HepG2 (cell line): ENCODE results near the gene SCYGR5. TPM values are rescaled to one million over a fixed set of nuclear protein-coding genes. Genes with fewer than 3 reads are reported as not detected.
A peak's percentile ranks its signal among the peaks of the same experiment; 100 is the strongest.

Experiments
- GATAD1 ChIP-seq: IDR thresholded peaks from 2 replicates; pipeline ENCODE4 v1.6.1; 2016; ENCODE audit warnings: missing genetic modification reagents, missing compliant biosample characterization
- HHEX ChIP-seq: IDR thresholded peaks from 2 replicates; pipeline ENCODE4 v1.6.1; 2016; ENCODE audit warnings: control low read depth
- HNF4A ChIP-seq: sonication (generic); formaldehyde crosslinking; IDR thresholded peaks from 2 replicates; pipeline ENCODE4 v1.4.0; 2020; ENCODE audit warnings: missing genetic modification reagents
- KDM4B ChIP-seq: sonication (generic); formaldehyde crosslinking; IDR thresholded peaks from 2 replicates; pipeline ENCODE4 v1.4.0; 2020; ENCODE audit warnings: missing genetic modification reagents
- MED1 ChIP-seq: sonication (generic); formaldehyde crosslinking; IDR thresholded peaks from 2 replicates; pipeline ENCODE4 v1.4.0; 2020; ENCODE audit warnings: missing genetic modification reagents
- RBFOX2 ChIP-seq: fragments of 200-400 bp; formaldehyde crosslinking; IDR thresholded peaks from 2 replicates; pipeline ENCODE4 v1.6.1; 2017; ENCODE audit warnings: low read depth, mild to moderate bottlenecking, low read length
- RFXAP ChIP-seq: sonication (generic); formaldehyde crosslinking; IDR thresholded peaks from 2 replicates; pipeline ENCODE4 v1.4.0; 2020; ENCODE audit warnings: missing genetic modification reagents, borderline replicate concordance
- RNF2 ChIP-seq: fragments of 450-650 bp; conservative IDR thresholded peaks from 2 replicates; pipeline ENCODE4 v1.6.1; 2016; ENCODE audit warnings: low read depth
- TAF15 ChIP-seq: fragments of 200-400 bp; formaldehyde crosslinking; IDR thresholded peaks from one replicate; pipeline ENCODE4 v1.6.1; 2018; ENCODE audit warnings: mild to moderate bottlenecking, low read depth, low read length; ENCODE audit not compliant: poor library complexity, severe bottlenecking
- ZNF138 ChIP-seq: sonication (generic); formaldehyde crosslinking; IDR thresholded peaks from 2 replicates; pipeline ENCODE4 v1.5.0; 2020; ENCODE audit warnings: mild to moderate bottlenecking, low read depth, missing genetic modification reagents
- ZNF333 ChIP-seq: sonication (generic); formaldehyde crosslinking; IDR thresholded peaks from 2 replicates; pipeline ENCODE4 v1.4.0; 2020; ENCODE audit warnings: mild to moderate bottlenecking, missing genetic modification reagents, borderline replicate concordance
- ZNF598 ChIP-seq: sonication (generic); formaldehyde crosslinking; IDR thresholded peaks from 2 replicates; pipeline ENCODE4 v1.5.1; 2020; ENCODE audit warnings: mild to moderate bottlenecking, missing genetic modification reagents, borderline replicate concordance
- polyA plus RNA-seq, 8 experiments: library from polyadenylated mRNA; depleted of rRNA in 3 of 8; stranded (reverse) in 7 of 8; unstranded in 1 of 8; fragments of >200 nt; fragmentation: Illumina TruSeq in 4 of 8; extraction: Trizol in 4 of 8; gene quantifications; 2 replicates each; pipeline versions ENCODE4 v1.2.1 to v1.2.3, GENCODE V29; 2011 to 2016; ENCODE audit warnings: low read depth in 4 of 8, missing spikeins in 1 of 8, mixed read lengths in 1 of 8; ENCODE audit not compliant: insufficient read depth in 1 of 8
- total RNA-seq, 5 experiments: library from RNA; depleted of rRNA; stranded (reverse); fragments of >200 nt; fragmentation: Illumina TruSeq; extraction: Trizol; gene quantifications; 2 replicates each; pipeline ENCODE4 v1.2.3, GENCODE V29; 2016; ENCODE audit warnings: low read depth in 1 of 5
- TF ChIP-seq, protein P1 (sequence below): sonication (generic); formaldehyde crosslinking; IDR thresholded peaks from 2 replicates; pipeline ENCODE4 v1.4.0; 2020; ENCODE audit warnings: missing genetic modification reagents
- TF ChIP-seq, protein P2 (sequence below): sonication (generic); IDR thresholded peaks from 2 replicates; pipeline ENCODE4 v1.6.1; 2016; ENCODE audit warnings: low read depth, borderline replicate concordance
- TF ChIP-seq, protein P3 (sequence below): sonication (generic); formaldehyde crosslinking; IDR thresholded peaks from 2 replicates; pipeline ENCODE4 v1.4.0; 2020; ENCODE audit warnings: missing genetic modification reagents
- TF ChIP-seq, protein P4 (sequence below): sonication (generic); formaldehyde crosslinking; IDR thresholded peaks from 2 replicates; pipeline ENCODE4 v1.4.0; 2020; ENCODE audit warnings: missing genetic modification reagents
- TF ChIP-seq, protein P5 (sequence below): sonication (generic); formaldehyde crosslinking; IDR thresholded peaks from 2 replicates; pipeline ENCODE4 v1.5.0; 2020; ENCODE audit warnings: missing genetic modification reagents

The SCYGR5 gene
- total and polyA plus RNA-seq, 2 of the 13 experiments (the other 11 are each of a cell fraction or from before 2014, with no cell fraction given) = not detected

DNA sequence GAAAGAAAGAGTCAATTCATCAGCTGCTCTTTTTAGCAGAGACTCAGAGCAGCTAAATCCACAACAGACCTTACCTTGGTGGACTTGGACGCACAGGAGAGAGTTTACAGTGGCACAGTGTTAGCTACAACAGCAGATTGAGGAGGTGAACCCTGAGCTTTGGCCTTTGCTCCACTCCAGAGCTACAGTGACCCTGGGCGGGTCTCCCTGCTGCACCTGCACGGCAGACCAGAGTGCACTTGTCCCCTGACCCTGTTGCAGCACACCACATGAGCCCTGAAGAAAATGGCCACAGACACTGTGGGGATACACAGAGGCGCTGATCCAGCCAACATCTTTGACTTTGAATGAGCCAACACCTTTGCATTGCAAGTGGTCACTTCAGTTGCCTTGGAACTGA, 40.3 kb downstream of the SCYGR5 start (continued):
- no peak for TF ChIP-seq ZNF333 (CRISPR knock-in tag)
- TF ChIP-seq, protein P1, sequence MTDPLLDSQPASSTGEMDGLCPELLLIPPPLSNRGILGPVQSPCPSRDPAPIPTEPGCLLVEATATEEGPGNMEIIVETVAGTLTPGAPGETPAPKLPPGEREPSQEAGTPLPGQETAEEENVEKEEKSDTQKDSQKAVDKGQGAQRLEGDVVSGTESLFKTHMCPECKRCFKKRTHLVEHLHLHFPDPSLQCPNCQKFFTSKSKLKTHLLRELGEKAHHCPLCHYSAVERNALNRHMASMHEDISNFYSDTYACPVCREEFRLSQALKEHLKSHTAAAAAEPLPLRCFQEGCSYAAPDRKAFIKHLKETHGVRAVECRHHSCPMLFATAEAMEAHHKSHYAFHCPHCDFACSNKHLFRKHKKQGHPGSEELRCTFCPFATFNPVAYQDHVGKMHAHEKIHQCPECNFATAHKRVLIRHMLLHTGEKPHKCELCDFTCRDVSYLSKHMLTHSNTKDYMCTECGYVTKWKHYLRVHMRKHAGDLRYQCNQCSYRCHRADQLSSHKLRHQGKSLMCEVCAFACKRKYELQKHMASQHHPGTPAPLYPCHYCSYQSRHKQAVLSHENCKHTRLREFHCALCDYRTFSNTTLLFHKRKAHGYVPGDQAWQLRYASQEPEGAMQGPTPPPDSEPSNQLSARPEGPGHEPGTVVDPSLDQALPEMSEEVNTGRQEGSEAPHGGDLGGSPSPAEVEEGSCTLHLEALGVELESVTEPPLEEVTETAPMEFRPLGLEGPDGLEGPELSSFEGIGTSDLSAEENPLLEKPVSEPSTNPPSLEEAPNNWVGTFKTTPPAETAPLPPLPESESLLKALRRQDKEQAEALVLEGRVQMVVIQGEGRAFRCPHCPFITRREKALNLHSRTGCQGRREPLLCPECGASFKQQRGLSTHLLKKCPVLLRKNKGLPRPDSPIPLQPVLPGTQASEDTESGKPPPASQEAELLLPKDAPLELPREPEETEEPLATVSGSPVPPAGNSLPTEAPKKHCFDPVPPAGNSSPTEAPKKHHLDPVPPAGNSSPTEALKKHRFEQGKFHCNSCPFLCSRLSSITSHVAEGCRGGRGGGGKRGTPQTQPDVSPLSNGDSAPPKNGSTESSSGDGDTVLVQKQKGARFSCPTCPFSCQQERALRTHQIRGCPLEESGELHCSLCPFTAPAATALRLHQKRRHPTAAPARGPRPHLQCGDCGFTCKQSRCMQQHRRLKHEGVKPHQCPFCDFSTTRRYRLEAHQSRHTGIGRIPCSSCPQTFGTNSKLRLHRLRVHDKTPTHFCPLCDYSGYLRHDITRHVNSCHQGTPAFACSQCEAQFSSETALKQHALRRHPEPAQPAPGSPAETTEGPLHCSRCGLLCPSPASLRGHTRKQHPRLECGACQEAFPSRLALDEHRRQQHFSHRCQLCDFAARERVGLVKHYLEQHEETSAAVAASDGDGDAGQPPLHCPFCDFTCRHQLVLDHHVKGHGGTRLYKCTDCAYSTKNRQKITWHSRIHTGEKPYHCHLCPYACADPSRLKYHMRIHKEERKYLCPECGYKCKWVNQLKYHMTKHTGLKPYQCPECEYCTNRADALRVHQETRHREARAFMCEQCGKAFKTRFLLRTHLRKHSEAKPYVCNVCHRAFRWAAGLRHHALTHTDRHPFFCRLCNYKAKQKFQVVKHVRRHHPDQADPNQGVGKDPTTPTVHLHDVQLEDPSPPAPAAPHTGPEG (CRISPR knock-in tag) = no peak
- no peak for TF ChIP-seq RBFOX2
- peak; percentile 48; the same call in 1 of the 2 replicates for TF ChIP-seq HHEX (CRISPR knock-in tag)
- no peak for TF ChIP-seq RNF2
- TF ChIP-seq, protein P2, sequence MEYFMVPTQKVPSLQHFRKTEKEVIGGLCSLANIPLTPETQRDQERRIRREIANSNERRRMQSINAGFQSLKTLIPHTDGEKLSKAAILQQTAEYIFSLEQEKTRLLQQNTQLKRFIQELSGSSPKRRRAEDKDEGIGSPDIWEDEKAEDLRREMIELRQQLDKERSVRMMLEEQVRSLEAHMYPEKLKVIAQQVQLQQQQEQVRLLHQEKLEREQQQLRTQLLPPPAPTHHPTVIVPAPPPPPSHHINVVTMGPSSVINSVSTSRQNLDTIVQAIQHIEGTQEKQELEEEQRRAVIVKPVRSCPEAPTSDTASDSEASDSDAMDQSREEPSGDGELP = peak; percentile 52; the same call in 1 of the 2 replicates
- no peak for TF ChIP-seq ZNF138 (CRISPR knock-in tag)
- TF ChIP-seq, protein P3, sequence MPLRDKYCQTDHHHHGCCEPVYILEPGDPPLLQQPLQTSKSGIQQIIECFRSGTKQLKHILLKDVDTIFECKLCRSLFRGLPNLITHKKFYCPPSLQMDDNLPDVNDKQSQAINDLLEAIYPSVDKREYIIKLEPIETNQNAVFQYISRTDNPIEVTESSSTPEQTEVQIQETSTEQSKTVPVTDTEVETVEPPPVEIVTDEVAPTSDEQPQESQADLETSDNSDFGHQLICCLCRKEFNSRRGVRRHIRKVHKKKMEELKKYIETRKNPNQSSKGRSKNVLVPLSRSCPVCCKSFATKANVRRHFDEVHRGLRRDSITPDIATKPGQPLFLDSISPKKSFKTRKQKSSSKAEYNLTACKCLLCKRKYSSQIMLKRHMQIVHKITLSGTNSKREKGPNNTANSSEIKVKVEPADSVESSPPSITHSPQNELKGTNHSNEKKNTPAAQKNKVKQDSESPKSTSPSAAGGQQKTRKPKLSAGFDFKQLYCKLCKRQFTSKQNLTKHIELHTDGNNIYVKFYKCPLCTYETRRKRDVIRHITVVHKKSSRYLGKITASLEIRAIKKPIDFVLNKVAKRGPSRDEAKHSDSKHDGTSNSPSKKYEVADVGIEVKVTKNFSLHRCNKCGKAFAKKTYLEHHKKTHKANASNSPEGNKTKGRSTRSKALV (CRISPR knock-in tag) = no peak
- TF ChIP-seq, protein P4, sequence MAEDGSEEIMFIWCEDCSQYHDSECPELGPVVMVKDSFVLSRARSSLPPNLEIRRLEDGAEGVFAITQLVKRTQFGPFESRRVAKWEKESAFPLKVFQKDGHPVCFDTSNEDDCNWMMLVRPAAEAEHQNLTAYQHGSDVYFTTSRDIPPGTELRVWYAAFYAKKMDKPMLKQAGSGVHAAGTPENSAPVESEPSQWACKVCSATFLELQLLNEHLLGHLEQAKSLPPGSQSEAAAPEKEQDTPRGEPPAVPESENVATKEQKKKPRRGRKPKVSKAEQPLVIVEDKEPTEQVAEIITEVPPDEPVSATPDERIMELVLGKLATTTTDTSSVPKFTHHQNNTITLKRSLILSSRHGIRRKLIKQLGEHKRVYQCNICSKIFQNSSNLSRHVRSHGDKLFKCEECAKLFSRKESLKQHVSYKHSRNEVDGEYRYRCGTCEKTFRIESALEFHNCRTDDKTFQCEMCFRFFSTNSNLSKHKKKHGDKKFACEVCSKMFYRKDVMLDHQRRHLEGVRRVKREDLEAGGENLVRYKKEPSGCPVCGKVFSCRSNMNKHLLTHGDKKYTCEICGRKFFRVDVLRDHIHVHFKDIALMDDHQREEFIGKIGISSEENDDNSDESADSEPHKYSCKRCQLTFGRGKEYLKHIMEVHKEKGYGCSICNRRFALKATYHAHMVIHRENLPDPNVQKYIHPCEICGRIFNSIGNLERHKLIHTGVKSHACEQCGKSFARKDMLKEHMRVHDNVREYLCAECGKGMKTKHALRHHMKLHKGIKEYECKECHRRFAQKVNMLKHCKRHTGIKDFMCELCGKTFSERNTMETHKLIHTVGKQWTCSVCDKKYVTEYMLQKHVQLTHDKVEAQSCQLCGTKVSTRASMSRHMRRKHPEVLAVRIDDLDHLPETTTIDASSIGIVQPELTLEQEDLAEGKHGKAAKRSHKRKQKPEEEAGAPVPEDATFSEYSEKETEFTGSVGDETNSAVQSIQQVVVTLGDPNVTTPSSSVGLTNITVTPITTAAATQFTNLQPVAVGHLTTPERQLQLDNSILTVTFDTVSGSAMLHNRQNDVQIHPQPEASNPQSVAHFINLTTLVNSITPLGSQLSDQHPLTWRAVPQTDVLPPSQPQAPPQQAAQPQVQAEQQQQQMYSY (CRISPR knock-in tag) = no peak
- no peak for TF ChIP-seq KDM4B (CRISPR knock-in tag)
- TF ChIP-seq RFXAP (CRISPR knock-in tag) = no peak
- peak; percentile 43; the same call in 1 of the 2 replicates for TF ChIP-seq MED1 (CRISPR knock-in tag)
- TF ChIP-seq ZNF598 (CRISPR knock-in tag) = peak; percentile 69; the same call in 1 of the 2 replicates
- peak; percentile 99 for TF ChIP-seq HNF4A
- TF ChIP-seq, protein P5, sequence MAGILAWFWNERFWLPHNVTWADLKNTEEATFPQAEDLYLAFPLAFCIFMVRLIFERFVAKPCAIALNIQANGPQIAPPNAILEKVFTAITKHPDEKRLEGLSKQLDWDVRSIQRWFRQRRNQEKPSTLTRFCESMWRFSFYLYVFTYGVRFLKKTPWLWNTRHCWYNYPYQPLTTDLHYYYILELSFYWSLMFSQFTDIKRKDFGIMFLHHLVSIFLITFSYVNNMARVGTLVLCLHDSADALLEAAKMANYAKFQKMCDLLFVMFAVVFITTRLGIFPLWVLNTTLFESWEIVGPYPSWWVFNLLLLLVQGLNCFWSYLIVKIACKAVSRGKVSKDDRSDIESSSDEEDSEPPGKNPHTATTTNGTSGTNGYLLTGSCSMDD (CRISPR knock-in tag) = no peak
- TF ChIP-seq TAF15 = no peak
- no peak for TF ChIP-seq GATAD1 (CRISPR knock-in tag)
